SIG-M5 treated with dmso at 0.1 percent for 504 hours (cell line): Measurements from ENCODE around the gene LPP.
A peak's percentile ranks its signal among the peaks of the same experiment; 100 is the strongest.

Experiments used
- DNase-seq: peaks from one replicate; lab custom pipeline; 2025; ENCODE audit not compliant: unreplicated experiment; lab: John Stamatoyannopoulos, UW

Gene LPP

GRCh38 chr3:188169830-188170455 lies 16.0 kb downstream of the LPP start:
- DNase-seq = no peak

GRCh38 chr3:188170461-188171459 lies 16.8 kb downstream of the LPP start:
- DNase-seq = no peak

- DNase-seq = no peak
These were observed 17.9 kb downstream of the LPP start for GRCh38 chr3:188171682-188172467.

DNA sequence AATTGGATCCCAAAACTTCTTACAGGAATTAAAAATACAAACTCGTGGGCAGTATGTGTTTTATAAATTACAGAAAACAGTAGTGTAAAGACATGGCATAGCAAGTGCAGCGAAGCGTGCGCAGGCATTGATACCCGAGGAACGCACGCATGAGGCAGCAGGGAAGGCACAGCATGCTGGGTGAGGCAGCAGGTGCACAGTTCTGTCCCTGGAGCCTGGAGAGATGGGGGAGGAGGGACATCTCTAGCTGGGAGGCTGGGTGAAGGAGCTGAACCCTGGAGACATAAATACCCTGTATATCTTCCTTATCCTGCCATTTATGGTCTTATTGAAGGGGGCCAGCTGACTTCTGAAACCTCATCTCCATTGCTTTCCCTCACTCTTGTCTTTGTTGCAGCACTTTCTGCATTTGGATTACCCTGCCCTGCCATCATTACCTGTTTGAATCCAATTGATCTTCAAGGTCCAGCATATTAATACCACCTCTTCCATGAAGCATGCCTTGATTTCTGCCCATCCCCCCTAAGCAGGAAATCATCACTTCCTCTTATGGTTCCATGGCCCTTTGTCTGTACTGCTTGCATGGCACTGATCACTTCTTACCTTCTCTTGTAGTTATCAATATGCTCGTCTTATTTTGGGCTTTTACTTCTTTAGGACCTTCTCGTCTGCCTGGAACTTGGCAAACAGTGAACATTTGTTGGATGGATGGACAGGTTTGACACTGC lies 20.5 kb downstream of the LPP start:
- DNase-seq = peak; percentile 16

DNA sequence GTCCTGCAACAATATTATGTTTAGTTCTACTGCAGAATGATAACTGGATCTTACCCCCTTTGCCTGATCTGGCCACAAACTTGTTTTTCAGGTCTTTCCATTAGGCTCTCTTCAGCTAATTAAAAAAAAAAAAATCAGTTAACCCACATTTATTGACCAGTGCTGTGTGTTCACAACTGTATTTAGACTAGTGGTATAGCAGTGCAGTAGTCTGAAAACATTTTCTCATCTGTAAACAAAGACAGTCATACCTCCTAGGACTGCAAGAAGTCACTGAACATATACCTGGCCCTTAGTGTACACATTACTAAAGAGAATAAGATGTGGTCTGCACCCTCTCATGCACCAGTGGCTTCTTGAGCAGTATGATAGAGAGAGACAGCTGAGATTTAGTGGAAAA lies 22.5 kb downstream of the LPP start:
- DNase-seq = peak; percentile 27

DNA sequence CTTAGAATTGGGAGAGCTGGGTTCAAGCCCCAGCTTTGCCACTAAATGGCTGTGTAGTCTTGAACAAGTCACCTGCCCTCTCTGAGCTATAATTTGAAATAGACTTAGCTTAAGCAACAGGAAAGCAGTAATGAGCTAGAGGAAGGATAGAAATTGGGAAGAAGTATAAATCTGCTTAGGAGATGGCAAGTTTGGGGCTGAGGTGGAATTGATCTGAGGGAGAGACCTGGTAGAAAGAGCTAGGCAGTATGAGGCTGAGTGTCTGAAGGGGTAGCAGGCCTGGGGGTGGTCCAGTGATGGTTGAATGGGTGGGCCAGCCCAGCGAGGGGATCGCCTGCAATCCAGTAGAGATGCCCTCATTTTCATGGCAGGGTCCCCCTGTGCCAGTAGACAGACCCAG lies 22.9 kb downstream of the LPP start:
- DNase-seq = no peak

GRCh38 chr3:188177721-188178120 lies 23.8 kb downstream of the LPP start:
- no peak for DNase-seq

- DNase-seq = no peak
These were observed 24.5 kb downstream of the LPP start for GRCh38 chr3:188178293-188178936.

DNA sequence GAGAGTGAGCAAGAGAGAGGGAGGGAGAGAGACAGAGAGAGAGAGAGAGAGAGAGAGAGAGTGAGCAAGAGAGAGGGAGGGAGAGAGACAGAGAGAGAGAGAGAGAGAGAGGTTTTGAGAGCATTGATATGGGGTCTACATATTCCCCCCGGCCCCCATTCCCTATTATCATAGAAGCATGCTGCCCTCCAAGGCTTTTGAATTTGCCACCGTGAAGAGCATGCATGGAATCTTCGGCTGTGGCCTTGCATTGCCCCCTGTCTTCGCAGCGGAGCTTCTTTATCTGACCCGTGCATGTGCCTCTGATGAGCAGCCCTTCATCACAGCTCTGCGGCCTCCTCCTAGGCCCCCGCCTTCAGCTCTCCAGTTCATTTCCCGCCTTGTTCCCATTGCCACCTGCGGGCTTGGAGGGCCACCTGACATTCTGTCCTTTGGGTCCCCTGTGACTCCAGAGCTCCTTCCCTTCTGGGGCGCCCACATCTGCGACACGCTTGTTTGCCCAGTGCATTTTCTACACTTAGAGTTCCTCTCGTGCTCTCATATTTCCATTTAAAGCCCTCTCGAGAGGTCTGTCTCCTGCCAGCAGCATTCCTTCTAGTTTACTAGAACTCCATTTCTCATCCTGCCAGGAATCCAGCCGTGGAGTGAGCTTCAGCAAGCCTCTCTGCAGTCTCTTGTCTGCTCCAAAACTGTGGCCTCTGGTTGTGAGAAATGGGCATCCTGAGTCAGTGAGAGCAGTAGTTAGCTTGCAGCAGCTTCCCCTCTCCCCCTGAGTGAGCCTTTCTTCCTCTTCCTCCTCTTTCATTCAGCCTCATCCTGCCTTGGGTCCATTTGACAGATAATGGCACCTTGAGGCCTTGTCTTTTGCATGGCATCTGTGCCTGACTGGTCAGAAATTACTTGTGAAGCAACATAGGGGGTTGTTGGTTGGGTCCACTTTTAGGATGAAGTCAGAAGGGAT lies 25.3 kb downstream of the LPP start:
- no peak for DNase-seq

DNA sequence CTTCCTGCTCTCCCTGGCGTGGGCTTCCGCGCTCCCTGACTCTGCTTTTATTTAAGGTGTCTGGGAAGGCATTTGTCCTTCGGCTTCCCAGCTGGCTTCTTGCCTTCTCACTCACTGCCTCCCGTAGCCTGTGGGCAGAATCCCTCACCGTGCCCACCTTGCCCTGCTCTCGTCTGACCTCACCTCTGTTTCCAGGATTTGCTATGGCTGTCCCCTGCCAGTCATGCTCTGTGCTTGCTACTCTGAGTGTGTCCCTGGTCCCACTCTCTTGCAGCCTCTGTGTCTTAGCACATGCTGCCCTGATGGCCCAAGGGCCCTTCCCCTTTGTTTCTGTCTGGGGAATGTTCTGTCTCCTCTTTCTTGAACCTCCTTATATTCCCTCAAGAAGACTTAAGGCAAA lies 26.2 kb downstream of the LPP start:
- DNase-seq = no peak

DNA sequence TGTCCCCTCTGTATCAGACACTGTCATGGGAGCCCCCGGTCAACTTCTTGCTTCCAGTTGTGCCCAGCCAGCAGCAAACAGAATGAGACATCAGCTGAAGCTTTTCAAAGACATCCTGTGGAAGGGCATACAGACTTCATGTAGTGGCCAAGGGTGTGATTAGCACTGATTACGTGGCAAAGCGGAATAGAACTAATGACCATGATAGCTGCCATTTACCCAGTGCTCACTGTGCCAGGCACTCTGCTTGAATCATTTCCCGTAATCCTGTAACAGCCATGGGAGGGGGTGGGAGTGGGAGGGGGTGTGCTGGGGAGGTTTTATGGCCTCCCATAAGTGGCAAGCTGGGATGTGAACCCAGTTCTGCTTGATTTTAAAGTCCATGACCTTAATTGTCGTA lies 29.5 kb downstream of the LPP start:
- no peak for DNase-seq

- no peak for DNase-seq
These were observed 30.2 kb downstream of the LPP start for GRCh38 chr3:188184160-188184559.

GRCh38 chr3:188184649-188185048 lies 30.7 kb downstream of the LPP start:
- DNase-seq = no peak

- no peak for DNase-seq
These were observed 31.8 kb downstream of the LPP start for GRCh38 chr3:188185717-188186251.

DNA sequence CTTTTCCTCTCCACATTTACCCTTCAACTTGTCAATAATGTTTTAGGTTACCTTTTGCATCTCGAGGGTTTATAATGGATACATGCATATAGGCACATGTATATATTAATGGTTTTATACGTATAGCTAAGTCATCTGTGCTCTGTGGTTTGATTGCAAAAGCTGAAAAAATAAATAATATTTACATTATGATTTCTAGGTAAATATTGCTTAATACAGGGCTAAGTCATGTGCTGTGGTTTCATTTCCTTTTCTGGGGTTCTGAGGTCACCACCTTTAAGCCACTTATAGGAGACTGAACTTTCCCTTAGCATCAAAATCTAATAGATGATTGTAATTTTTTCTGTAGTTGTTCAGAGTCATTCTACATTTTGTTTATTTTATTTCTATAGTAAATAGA lies 33.1 kb downstream of the LPP start:
- peak; percentile 50 for DNase-seq

GRCh38 chr3:188188911-188189310 lies 35.0 kb downstream of the LPP start:
- DNase-seq = no peak

DNA sequence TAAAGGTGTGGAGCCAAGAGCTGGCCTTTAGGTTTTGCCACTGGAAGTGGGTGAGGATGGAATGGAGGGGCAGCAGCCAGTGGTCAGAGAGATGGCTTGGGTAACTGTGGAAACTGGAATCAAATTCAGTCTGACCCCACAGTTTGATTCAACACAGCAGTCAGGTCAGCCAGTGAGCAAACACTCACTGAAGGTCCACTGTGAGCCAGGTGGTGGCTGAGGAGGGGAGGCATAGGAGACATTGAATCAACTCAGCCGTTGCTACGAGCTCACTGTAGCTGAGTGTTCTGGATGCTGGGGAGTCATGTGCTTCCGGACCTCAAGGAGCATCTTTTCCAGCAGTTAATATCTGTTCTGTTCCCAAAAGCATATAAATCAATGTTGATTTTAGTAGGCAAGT lies 37.5 kb downstream of the LPP start:
- DNase-seq = no peak

DNA sequence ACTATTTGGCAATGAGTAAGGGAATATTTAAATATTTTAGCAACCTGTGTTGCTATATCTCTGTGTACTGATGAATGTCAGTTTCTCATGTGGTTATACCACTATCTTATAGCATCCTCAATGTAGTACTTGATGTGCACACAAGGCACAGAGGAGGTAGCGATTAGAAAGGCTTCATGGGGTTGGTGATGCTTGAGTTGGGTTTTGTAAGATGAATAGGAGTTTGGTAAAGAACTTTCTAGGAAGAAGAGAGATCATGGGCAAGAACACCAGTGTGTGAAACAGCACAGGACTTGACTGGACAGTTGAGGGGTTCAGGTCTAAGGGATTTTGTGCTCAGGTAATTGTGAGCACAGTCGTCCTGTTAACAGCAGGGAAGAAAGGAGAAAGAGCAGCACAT lies 38.1 kb downstream of the LPP start:
- no peak for DNase-seq

DNA sequence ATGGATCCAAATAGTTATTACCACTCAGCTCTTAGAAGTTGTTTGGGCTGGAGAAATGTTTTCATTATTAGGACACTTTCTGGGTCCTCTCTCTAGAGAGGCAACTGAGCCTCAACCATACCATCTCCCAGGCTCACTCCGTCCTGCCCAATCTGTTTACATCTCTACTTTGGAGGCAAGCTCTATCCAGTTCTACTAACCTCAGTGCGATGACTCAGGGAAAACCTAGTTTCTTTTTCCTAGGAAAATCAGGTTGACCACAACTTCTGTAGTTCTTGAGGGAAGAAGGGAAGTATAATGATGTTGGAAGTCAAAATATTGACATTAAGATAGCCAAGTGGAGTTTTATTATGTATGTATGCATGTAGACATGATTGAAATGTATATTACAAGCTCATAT lies 40.4 kb downstream of the LPP start:
- no peak for DNase-seq
